ENCODE results near the gene CDC123. TPM values are rescaled to one million over a fixed set of nuclear protein-coding genes. Genes with fewer than 3 reads are reported as not detected.

Gene CDC123
- total RNA-seq, 1 donor from 2014 or later, result 76.0 TPM

GRCh38 chr10:12158111-12158510 is 37.9 kb upstream of the CDC123 start:
- TF ChIP-seq CTCF (IDR thresholded peaks at IDR 0.05; ENCODE audit: partially characterized antibody, unreplicated experiment), result no peak
- no peaks in the 10 kb centered on the region for H3K36me3 Mint-ChIP-seq (ENCODE audit: unreplicated experiment)
- H3K4me3 Mint-ChIP-seq (ENCODE audit: unreplicated experiment), result no peak overlapping the region
- DNase-seq, result no peak
- H3K27me3 Mint-ChIP-seq (ENCODE audit: unreplicated experiment), result peaks cover under 1% of the 10 kb centered on the region
- no peaks in the 10 kb centered on the region for H3K9me3 Mint-ChIP-seq (ENCODE audit: unreplicated experiment)
- no peak overlapping the region for H3K27ac Mint-ChIP-seq (ENCODE audit: unreplicated experiment)
- no peaks in the 10 kb centered on the region for H3K4me1 Mint-ChIP-seq (ENCODE audit: low read depth, unreplicated experiment)

- TF ChIP-seq CTCF (IDR thresholded peaks at IDR 0.05; ENCODE audit: partially characterized antibody, unreplicated experiment), result no peak
- Mint-ChIP-seq H3K27ac (ENCODE audit: unreplicated experiment) (no peak overlapping the region), H3K27me3 (ENCODE audit: unreplicated experiment) (no peaks in the 10 kb centered on the region), H3K9me3 (ENCODE audit: unreplicated experiment) (no peaks in the 10 kb centered on the region), H3K4me3 (ENCODE audit: unreplicated experiment) (no peak overlapping the region), H3K4me1 (ENCODE audit: low read depth, unreplicated experiment) (no peaks in the 10 kb centered on the region), H3K36me3 (ENCODE audit: unreplicated experiment) (no peaks in the 10 kb centered on the region)
- no peak for DNase-seq
Measured at GRCh38 chr10:12160664-12161063, 35.3 kb upstream of the CDC123 start.

- DNase-seq, result no peak
- no peak for TF ChIP-seq CTCF (IDR thresholded peaks at IDR 0.05; ENCODE audit: partially characterized antibody, unreplicated experiment)
- Mint-ChIP-seq H3K4me1 (ENCODE audit: low read depth, unreplicated experiment) (no peaks in the 10 kb centered on the region), H3K9me3 (ENCODE audit: unreplicated experiment) (no peaks in the 10 kb centered on the region), H3K27me3 (ENCODE audit: unreplicated experiment) (no peaks in the 10 kb centered on the region), H3K4me3 (ENCODE audit: unreplicated experiment) (no peak overlapping the region), H3K27ac (ENCODE audit: unreplicated experiment) (no peak overlapping the region), H3K36me3 (ENCODE audit: unreplicated experiment) (no peaks in the 10 kb centered on the region)
Measured at GRCh38 chr10:12162927-12163326, 33.1 kb upstream of the CDC123 start.

- H3K4me3 Mint-ChIP-seq (ENCODE audit: unreplicated experiment), result no peak overlapping the region
- no peak overlapping the region for H3K27ac Mint-ChIP-seq (ENCODE audit: unreplicated experiment)
- no peaks in the 10 kb centered on the region for H3K27me3 Mint-ChIP-seq (ENCODE audit: unreplicated experiment)
- no peak for DNase-seq
- H3K36me3 Mint-ChIP-seq (ENCODE audit: unreplicated experiment), result no peaks in the 10 kb centered on the region
- no peaks in the 10 kb centered on the region for H3K4me1 Mint-ChIP-seq (ENCODE audit: low read depth, unreplicated experiment)
- no peak for TF ChIP-seq CTCF (IDR thresholded peaks at IDR 0.05; ENCODE audit: partially characterized antibody, unreplicated experiment)
- no peaks in the 10 kb centered on the region for H3K9me3 Mint-ChIP-seq (ENCODE audit: unreplicated experiment)
Measured at GRCh38 chr10:12164085-12164484, 31.9 kb upstream of the CDC123 start.

- Mint-ChIP-seq H3K4me1 (ENCODE audit: low read depth, unreplicated experiment) (no peaks in the 10 kb centered on the region), H3K27me3 (ENCODE audit: unreplicated experiment) (no peaks in the 10 kb centered on the region), H3K27ac (ENCODE audit: unreplicated experiment) (no peak overlapping the region), H3K4me3 (ENCODE audit: unreplicated experiment) (no peak overlapping the region), H3K36me3 (ENCODE audit: unreplicated experiment) (no peaks in the 10 kb centered on the region), H3K9me3 (ENCODE audit: unreplicated experiment) (no peaks in the 10 kb centered on the region)
- TF ChIP-seq CTCF (IDR thresholded peaks at IDR 0.05; ENCODE audit: partially characterized antibody, unreplicated experiment), result no peak
- no peak for DNase-seq
Measured at GRCh38 chr10:12165036-12165435, 31.0 kb upstream of the CDC123 start.
